Loucy (cell line): ENCODE measurements around the gene SCAANT1.
A peak's percentile ranks its signal among the peaks of the same experiment; 100 is the strongest.

Source experiments
- EZH2phosphoT487 ChIP-seq: fragments of 200-600 bp; IDR thresholded peaks from 2 replicates; pipeline ENCODE4 v1.6.1; 2018; ENCODE audit warnings: antibody characterized with exemption, mild to moderate bottlenecking, moderate library complexity, borderline replicate concordance
- TF ChIP-seq, protein P1 (sequence below): fragments of 200-600 bp; sonication (generic); conservative IDR thresholded peaks from 2 replicates; pipeline ENCODE4 v1.5.1; 2014; ENCODE audit warnings: mild to moderate bottlenecking, antibody characterized with exemption, low read length

DNA sequence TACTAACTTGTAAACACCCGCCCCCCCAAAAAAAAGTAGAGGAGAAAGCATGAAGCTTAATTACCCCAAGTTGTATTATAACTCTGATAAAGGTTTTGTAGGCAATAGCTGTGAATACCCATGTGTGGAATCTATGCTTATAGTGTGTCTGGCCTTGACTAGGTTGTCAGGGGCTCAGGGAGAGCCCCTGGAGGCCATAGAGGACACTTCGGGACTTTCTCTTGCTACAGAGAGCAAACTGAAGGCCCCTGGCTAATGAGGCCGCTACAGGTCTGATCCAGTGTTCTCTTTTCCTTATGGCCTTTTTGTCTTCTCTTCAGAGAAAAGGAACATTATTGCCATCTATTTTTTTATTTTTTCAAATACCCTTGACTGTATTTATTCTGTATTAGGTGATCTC lies 19.1 kb upstream of the SCAANT1 start:
- TF ChIP-seq, protein P1, sequence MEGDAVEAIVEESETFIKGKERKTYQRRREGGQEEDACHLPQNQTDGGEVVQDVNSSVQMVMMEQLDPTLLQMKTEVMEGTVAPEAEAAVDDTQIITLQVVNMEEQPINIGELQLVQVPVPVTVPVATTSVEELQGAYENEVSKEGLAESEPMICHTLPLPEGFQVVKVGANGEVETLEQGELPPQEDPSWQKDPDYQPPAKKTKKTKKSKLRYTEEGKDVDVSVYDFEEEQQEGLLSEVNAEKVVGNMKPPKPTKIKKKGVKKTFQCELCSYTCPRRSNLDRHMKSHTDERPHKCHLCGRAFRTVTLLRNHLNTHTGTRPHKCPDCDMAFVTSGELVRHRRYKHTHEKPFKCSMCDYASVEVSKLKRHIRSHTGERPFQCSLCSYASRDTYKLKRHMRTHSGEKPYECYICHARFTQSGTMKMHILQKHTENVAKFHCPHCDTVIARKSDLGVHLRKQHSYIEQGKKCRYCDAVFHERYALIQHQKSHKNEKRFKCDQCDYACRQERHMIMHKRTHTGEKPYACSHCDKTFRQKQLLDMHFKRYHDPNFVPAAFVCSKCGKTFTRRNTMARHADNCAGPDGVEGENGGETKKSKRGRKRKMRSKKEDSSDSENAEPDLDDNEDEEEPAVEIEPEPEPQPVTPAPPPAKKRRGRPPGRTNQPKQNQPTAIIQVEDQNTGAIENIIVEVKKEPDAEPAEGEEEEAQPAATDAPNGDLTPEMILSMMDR = peak; percentile 32
- TF ChIP-seq EZH2phosphoT487 = no peak
